PC-3 (cell line): ENCODE measurements around the gene HINT3. TPM values are rescaled to one million over a fixed set of nuclear protein-coding genes. Genes with fewer than 3 reads are reported as not detected.
"Not testable (repeated sequence)": the region's sequence is repeated elsewhere in the genome, so short reads cannot be mapped to it uniquely, and the experiment has no call there.

Source experiments
- ATAC-seq: fragments of 200-7000 bp; cut with Tn5 transposase; 2 replicates; pipeline ENCODE4 v1.9.1; 2020; ENCODE audit warnings: mild to moderate bottlenecking, moderate library complexity
- BruUV-seq: library from RNA; stranded (reverse); fragments of 400-500 nt; replicated peaks from 2 replicates; lab custom pipeline; 2021; lab: Mats Ljungman, UMichigan
- CTCF ChIA-PET: fragments of 300-600 bp; sonication (Branson Sonifier 250); formaldehyde crosslinking; loops from one replicate; lab custom pipeline; 2022; ENCODE audit warnings: antibody characterized with exemption; lab: Charles Lee
- POLR2A ChIA-PET: fragments of 300-600 bp; sonication (Branson Sonifier 250); formaldehyde crosslinking; loops from one replicate; lab custom pipeline; 2022; ENCODE audit warnings: antibody characterized with exemption; ENCODE audit not compliant: unreplicated experiment; lab: Charles Lee
- DNase-seq: peaks from one replicate; pipeline ENCODE4 v3.0.0-alpha.2; 2015
- H2AFZ ChIP-seq: fragments of 300-600 bp; sonication (generic); 2 replicates; pipeline ENCODE4 v1.6.0; 2016; ENCODE audit warnings: antibody characterized with exemption, low read length
- H3F3A ChIP-seq: fragments of 300-600 bp; sonication (generic); one replicate; pipeline ENCODE4 v1.6.0; 2017; ENCODE audit warnings: antibody characterized with exemption, low read length, control low read depth, mild to moderate bottlenecking; ENCODE audit not compliant: unreplicated experiment
- H3K27ac ChIP-seq: fragments of 300-600 bp; sonication (generic); 2 replicates; pipeline ENCODE4 v1.5.1; 2016; ENCODE audit warnings: mild to moderate bottlenecking, low read length
- H3K27me3 ChIP-seq: fragments of 300-600 bp; sonication (generic); 2 replicates; pipeline ENCODE4 v1.6.1; 2016; ENCODE audit warnings: low read length, mixed read lengths
- H3K36me3 ChIP-seq: fragments of 300-600 bp; sonication (generic); 2 replicates; pipeline ENCODE4 v1.6.1; 2016; ENCODE audit warnings: low read depth, mixed run types, low read length, mixed read lengths
- H3K4me1 ChIP-seq: fragments of 300-600 bp; sonication (generic); 2 replicates; pipeline ENCODE4 v1.5.1; 2016; ENCODE audit warnings: low read length; ENCODE audit not compliant: insufficient read depth
- H3K4me2 ChIP-seq: fragments of 300-600 bp; sonication (generic); 2 replicates; pipeline ENCODE4 v1.6.0; 2016; ENCODE audit warnings: low read length
- H3K4me3 ChIP-seq: fragments of 300-600 bp; sonication (generic); 2 replicates; pipeline ENCODE4 v1.5.1; 2016; ENCODE audit warnings: mild to moderate bottlenecking, low read length, mixed read lengths
- H3K79me2 ChIP-seq: fragments of 300-600 bp; sonication (generic); 2 replicates; pipeline ENCODE4 v1.6.1; 2017; ENCODE audit warnings: low read length, mixed read lengths
- H3K9ac ChIP-seq: fragments of 300-600 bp; sonication (generic); 2 replicates; pipeline ENCODE4 v1.6.0; 2016; ENCODE audit warnings: mild to moderate bottlenecking, low read length
- H3K9me2 ChIP-seq: fragments of 300-600 bp; sonication (generic); replicated peaks from 2 replicates; pipeline ENCODE4 v1.6.1; 2016; ENCODE audit warnings: mixed run types, low read length, mixed read lengths
- H3K9me3 ChIP-seq: fragments of 300-600 bp; sonication (generic); 2 replicates; pipeline ENCODE4 v1.6.1; 2016; ENCODE audit warnings: low read length, mixed read lengths
- H4K20me1 ChIP-seq: fragments of 300-600 bp; sonication (generic); 2 replicates; pipeline ENCODE4 v1.6.1; 2016; ENCODE audit warnings: low read length, mixed read lengths
- EZH2 ChIP-seq: fragments of 300-600 bp; sonication (generic); IDR thresholded peaks from one replicate; pipeline ENCODE4 v1.6.1; 2017; ENCODE audit warnings: antibody characterized with exemption, mild to moderate bottlenecking, low read length; ENCODE audit not compliant: unreplicated experiment
- EZH2phosphoT487 ChIP-seq: fragments of 300-600 bp; sonication (generic); IDR thresholded peaks from 2 replicates; pipeline ENCODE4 v1.6.1; 2018; ENCODE audit warnings: mild to moderate bottlenecking, antibody characterized with exemption, low read length, borderline replicate concordance
- intact Hi-C: fragments of 100-400 bp; cut with micrococcal nuclease; formaldehyde crosslinking; loops from 2 replicates; pipeline ENCODE4 v1.9.0; 2023
- total RNA-seq: library from RNA; depleted of rRNA; stranded (reverse); fragments of >200 nt; gene quantifications from 2 replicates; pipeline ENCODE4 v1.2.3, GENCODE V29; 2014
- TF ChIP-seq, protein P1 (sequence below): fragments of 300-600 bp; sonication (generic); conservative IDR thresholded peaks from 2 replicates; pipeline ENCODE4 v1.5.1; 2017; ENCODE audit warnings: antibody characterized with exemption, low read depth, mild to moderate bottlenecking, low read length

HINT3 gene
- total RNA-seq, 1 experiment from 2014 or later = 7.8 TPM

GRCh38 chr6:125968493-125968892 is 11.9 kb downstream of the HINT3 start:
- no TSS peak for BruUV-seq
- no peak overlapping the region for H3K4me2 ChIP-seq
- no peak overlapping the region for H3K9ac ChIP-seq
- TF ChIP-seq EZH2phosphoT487 = no peak
- TF ChIP-seq, protein P1, sequence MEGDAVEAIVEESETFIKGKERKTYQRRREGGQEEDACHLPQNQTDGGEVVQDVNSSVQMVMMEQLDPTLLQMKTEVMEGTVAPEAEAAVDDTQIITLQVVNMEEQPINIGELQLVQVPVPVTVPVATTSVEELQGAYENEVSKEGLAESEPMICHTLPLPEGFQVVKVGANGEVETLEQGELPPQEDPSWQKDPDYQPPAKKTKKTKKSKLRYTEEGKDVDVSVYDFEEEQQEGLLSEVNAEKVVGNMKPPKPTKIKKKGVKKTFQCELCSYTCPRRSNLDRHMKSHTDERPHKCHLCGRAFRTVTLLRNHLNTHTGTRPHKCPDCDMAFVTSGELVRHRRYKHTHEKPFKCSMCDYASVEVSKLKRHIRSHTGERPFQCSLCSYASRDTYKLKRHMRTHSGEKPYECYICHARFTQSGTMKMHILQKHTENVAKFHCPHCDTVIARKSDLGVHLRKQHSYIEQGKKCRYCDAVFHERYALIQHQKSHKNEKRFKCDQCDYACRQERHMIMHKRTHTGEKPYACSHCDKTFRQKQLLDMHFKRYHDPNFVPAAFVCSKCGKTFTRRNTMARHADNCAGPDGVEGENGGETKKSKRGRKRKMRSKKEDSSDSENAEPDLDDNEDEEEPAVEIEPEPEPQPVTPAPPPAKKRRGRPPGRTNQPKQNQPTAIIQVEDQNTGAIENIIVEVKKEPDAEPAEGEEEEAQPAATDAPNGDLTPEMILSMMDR = no peak
- no peaks in the 10 kb centered on the region for H4K20me1 ChIP-seq
- ChIA-PET POLR2A (no interaction called here), CTCF (no interaction called here)
- H3K9me2 ChIP-seq = no peaks in the 10 kb centered on the region
- no peaks in the 10 kb centered on the region for H3K9me3 ChIP-seq
- no peak overlapping the region for H3K27ac ChIP-seq
- H3K27me3 ChIP-seq = no peaks in the 10 kb centered on the region
- H3K79me2 ChIP-seq = no peaks in the 10 kb centered on the region
- no peak overlapping the region for H3K4me3 ChIP-seq
- no peaks in the 10 kb centered on the region for H3K36me3 ChIP-seq
- ATAC-seq = no peak
- no peaks in the 10 kb centered on the region for H3K4me1 ChIP-seq
- no peaks in the 10 kb centered on the region for H3F3A ChIP-seq
- DNase-seq = no peak
- intact Hi-C loops = no loop called here
- no peak overlapping the region for H2AFZ ChIP-seq

- no peaks in the 10 kb centered on the region for H3F3A ChIP-seq
- no peaks in the 10 kb centered on the region for H3K79me2 ChIP-seq
- ChIA-PET POLR2A (no interaction called here), CTCF (no interaction called here)
- no peak for ATAC-seq
- no peak overlapping the region for H3K4me3 ChIP-seq
- TF ChIP-seq, protein P1 = no peak
- TF ChIP-seq EZH2phosphoT487 (no peak), EZH2 (no peak)
- no peak overlapping the region for H3K4me2 ChIP-seq
- H3K9ac ChIP-seq = no peak overlapping the region
- no peaks in the 10 kb centered on the region for H3K27me3 ChIP-seq
- no peaks in the 10 kb centered on the region for H3K9me3 ChIP-seq
- intact Hi-C loops = loop anchor here (5.0 kb wide), 2 partner anchors 188 to 658 kb away; no protein-coding TSS in a partner anchor
- no peaks in the 10 kb centered on the region for H4K20me1 ChIP-seq
- no TSS peak for BruUV-seq
- DNase-seq = no peak
- H3K9me2 ChIP-seq = no peaks in the 10 kb centered on the region
- no peaks in the 10 kb centered on the region for H3K4me1 ChIP-seq
- H3K36me3 ChIP-seq = no peaks in the 10 kb centered on the region
- no peak overlapping the region for H3K27ac ChIP-seq
- H2AFZ ChIP-seq = no peak overlapping the region
Measured at GRCh38 chr6:125970760-125971159, 14.2 kb downstream of the HINT3 start.

- H4K20me1 ChIP-seq, DNase-seq, H3K4me3 ChIP-seq, H3K79me2 ChIP-seq, H3K4me1 ChIP-seq, ATAC-seq, H3K9me3 ChIP-seq, H3K36me3 ChIP-seq, POLR2A ChIA-PET, H3K27ac ChIP-seq, H3F3A ChIP-seq, CTCF ChIA-PET, H2AFZ ChIP-seq, H3K9ac ChIP-seq, H3K27me3 ChIP-seq, H3K4me2 ChIP-seq, BruUV-seq, H3K9me2 ChIP-seq: not testable (repeated sequence)
- intact Hi-C loops = loop anchor here (5.0 kb wide), 2 partner anchors 190 to 660 kb away; no protein-coding TSS in a partner anchor
Measured at GRCh38 chr6:125972478-125972877, 15.9 kb downstream of the HINT3 start.
